Epithelial cell of esophagus (primary cell): ENCODE results near the gene DISC1.
A peak's percentile ranks its signal among the peaks of the same experiment; 100 is the strongest.

Experiments
- DNase-seq: peaks from one replicate; pipeline ENCODE4 v3.0.0; 2010; ENCODE audit warnings: low read depth
- H3K4me3 ChIP-seq: 2 replicates; pipeline ENCODE4 v1.5.1; 2011; ENCODE audit warnings: mild to moderate bottlenecking, low read length, control low read depth
- TF ChIP-seq, protein P1 (sequence below): IDR thresholded peaks from 2 replicates; pipeline ENCODE4 v1.5.1; 2011; ENCODE audit warnings: low read depth, mild to moderate bottlenecking, low read length, control low read depth, inconsistent platforms; ENCODE audit not compliant: insufficient read depth; ENCODE audit errors: missing control alignments

The DISC1 gene

GRCh38 chr1:231682779-231683178 lies 56.2 kb downstream of the DISC1 start:
- no peak for DNase-seq
- TF ChIP-seq, protein P1, sequence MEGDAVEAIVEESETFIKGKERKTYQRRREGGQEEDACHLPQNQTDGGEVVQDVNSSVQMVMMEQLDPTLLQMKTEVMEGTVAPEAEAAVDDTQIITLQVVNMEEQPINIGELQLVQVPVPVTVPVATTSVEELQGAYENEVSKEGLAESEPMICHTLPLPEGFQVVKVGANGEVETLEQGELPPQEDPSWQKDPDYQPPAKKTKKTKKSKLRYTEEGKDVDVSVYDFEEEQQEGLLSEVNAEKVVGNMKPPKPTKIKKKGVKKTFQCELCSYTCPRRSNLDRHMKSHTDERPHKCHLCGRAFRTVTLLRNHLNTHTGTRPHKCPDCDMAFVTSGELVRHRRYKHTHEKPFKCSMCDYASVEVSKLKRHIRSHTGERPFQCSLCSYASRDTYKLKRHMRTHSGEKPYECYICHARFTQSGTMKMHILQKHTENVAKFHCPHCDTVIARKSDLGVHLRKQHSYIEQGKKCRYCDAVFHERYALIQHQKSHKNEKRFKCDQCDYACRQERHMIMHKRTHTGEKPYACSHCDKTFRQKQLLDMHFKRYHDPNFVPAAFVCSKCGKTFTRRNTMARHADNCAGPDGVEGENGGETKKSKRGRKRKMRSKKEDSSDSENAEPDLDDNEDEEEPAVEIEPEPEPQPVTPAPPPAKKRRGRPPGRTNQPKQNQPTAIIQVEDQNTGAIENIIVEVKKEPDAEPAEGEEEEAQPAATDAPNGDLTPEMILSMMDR, result no peak
- no peak overlapping the region for H3K4me3 ChIP-seq

GRCh38 chr1:231683439-231684165 lies 57.0 kb downstream of the DISC1 start:
- no peak for DNase-seq
- TF ChIP-seq, protein P1, result no peak
- H3K4me3 ChIP-seq, result no peak overlapping the region

DNA sequence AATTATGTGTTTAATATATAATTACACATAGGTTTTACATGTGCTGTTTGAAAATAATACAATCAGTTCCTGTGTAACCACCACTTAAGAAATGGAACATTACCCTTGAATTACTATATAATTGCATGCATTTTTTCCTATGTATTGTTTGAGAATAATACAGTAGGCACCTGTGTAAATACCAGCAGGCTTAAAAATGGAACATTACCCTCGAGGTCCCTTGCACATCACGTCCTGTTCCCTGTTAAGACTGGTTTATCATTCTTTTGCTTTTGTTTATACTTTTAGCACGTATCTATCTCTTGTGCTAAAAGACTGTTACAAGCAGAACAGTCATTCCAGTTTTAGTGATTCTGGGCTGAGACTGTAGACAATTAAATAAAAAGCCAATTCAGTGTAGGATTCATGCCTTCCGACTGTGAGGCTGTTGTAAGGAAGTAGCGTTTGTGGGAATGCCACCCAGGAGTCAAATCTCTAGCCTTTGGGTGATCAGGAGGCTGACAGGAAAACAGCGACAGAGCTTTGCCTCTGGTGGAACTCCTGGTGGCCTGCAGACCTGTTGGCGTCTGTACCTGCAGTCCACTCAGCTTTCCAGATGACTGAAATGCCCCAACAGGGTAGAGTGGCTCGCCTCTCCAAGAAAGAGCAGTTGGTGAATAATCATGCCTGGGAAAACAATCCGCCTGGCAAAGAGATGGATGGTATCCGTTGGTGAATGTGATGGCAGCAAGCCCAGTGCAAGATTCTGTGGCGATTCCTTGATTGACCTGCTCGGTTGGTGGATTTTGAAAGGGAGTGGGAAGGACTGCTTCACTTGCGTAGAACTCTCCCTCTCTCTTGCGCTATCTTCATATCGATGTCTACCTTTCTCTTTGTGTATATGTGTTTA lies 58.0 kb downstream of the DISC1 start:
- DNase-seq, result peak; percentile 30
- TF ChIP-seq, protein P1, result no peak
- no peak overlapping the region for H3K4me3 ChIP-seq

GRCh38 chr1:231686384-231686783 lies 59.8 kb downstream of the DISC1 start:
- H3K4me3 ChIP-seq, result no peak overlapping the region
- TF ChIP-seq, protein P1, result no peak

GRCh38 chr1:231688989-231689388 lies 62.4 kb downstream of the DISC1 start:
- DNase-seq, result no peak
- no peak overlapping the region for H3K4me3 ChIP-seq
- TF ChIP-seq, protein P1, result no peak

More at GRCh38 chr1:231686384-231686783, 59.8 kb downstream of the DISC1 start:
- DNase-seq, result no peak

GRCh38 chr1:231690059-231690458 lies 63.5 kb downstream of the DISC1 start:
- TF ChIP-seq, protein P1, result no peak
- H3K4me3 ChIP-seq, result no peak overlapping the region
- no peak for DNase-seq
